ENCODE measurements around the gene MID1.

Gene MID1

GRCh38 chrX:10508891-10509290, 111.5 kb downstream of the MID1 start:
- Mint-ChIP-seq H3K4me3 (no peak overlapping the region), H3K9me3 (no peaks in the 10 kb centered on the region), H3K27me3 (no peaks in the 10 kb centered on the region), H3K4me1 (no peaks in the 10 kb centered on the region), H3K27ac (no peak overlapping the region)
- DNase-seq: no peak
- ATAC-seq: no peak

- no peaks in the 10 kb centered on the region for H3K4me1 Mint-ChIP-seq
- H3K27ac Mint-ChIP-seq: no peak overlapping the region
- ATAC-seq: no peak
- no peak overlapping the region for H3K4me3 Mint-ChIP-seq
- no peaks in the 10 kb centered on the region for H3K9me3 Mint-ChIP-seq
- H3K27me3 Mint-ChIP-seq: no peaks in the 10 kb centered on the region
- DNase-seq: no peak
These were observed 112.5 kb downstream of the MID1 start for GRCh38 chrX:10507876-10508275.

GRCh38 chrX:10507181-10507580, 113.2 kb downstream of the MID1 start:
- no peaks in the 10 kb centered on the region for H3K9me3 Mint-ChIP-seq
- no peak overlapping the region for H3K27ac Mint-ChIP-seq
- no peaks in the 10 kb centered on the region for H3K4me1 Mint-ChIP-seq

GRCh38 chrX:10506781-10507180, 113.6 kb downstream of the MID1 start:
- no peaks in the 10 kb centered on the region for H3K4me1 Mint-ChIP-seq
- H3K27me3 Mint-ChIP-seq: no peaks in the 10 kb centered on the region
- no peaks in the 10 kb centered on the region for H3K9me3 Mint-ChIP-seq
- no peak for ATAC-seq
- H3K4me3 Mint-ChIP-seq: no peak overlapping the region
- no peak overlapping the region for H3K27ac Mint-ChIP-seq
- no peak for DNase-seq

More at GRCh38 chrX:10507181-10507580, 113.2 kb downstream of the MID1 start:
- DNase-seq (no peak), ATAC-seq (no peak)
- Mint-ChIP-seq H3K27me3 (no peaks in the 10 kb centered on the region), H3K4me3 (no peak overlapping the region)

GRCh38 chrX:10505726-10506125, 114.7 kb downstream of the MID1 start:
- Mint-ChIP-seq H3K4me3 (no peak overlapping the region), H3K27me3 (no peaks in the 10 kb centered on the region), H3K4me1 (no peaks in the 10 kb centered on the region), H3K27ac (no peak overlapping the region), H3K9me3 (no peaks in the 10 kb centered on the region)
- ATAC-seq (no peak), DNase-seq (no peak)

GRCh38 chrX:10502961-10503360, 117.4 kb downstream of the MID1 start:
- DNase-seq (no peak), ATAC-seq (no peak)
- no peaks in the 10 kb centered on the region for H3K9me3 Mint-ChIP-seq
- H3K4me3 Mint-ChIP-seq: no peak overlapping the region
- no peaks in the 10 kb centered on the region for H3K27me3 Mint-ChIP-seq
- H3K27ac Mint-ChIP-seq: no peak overlapping the region
- H3K4me1 Mint-ChIP-seq: no peaks in the 10 kb centered on the region

GRCh38 chrX:10501611-10502010, 118.8 kb downstream of the MID1 start:
- Mint-ChIP-seq H3K9me3 (no peaks in the 10 kb centered on the region), H3K27ac (no peak overlapping the region), H3K4me1 (no peaks in the 10 kb centered on the region), H3K27me3 (no peaks in the 10 kb centered on the region), H3K4me3 (no peak overlapping the region)
- no peak for DNase-seq
- no peak for ATAC-seq

- DNase-seq (no peak), ATAC-seq (no peak)
- no peaks in the 10 kb centered on the region for H3K9me3 Mint-ChIP-seq
- H3K4me1 Mint-ChIP-seq: no peaks in the 10 kb centered on the region
- no peak overlapping the region for H3K4me3 Mint-ChIP-seq
- no peaks in the 10 kb centered on the region for H3K27me3 Mint-ChIP-seq
- H3K27ac Mint-ChIP-seq: no peak overlapping the region
These were observed 123.9 kb downstream of the MID1 start for GRCh38 chrX:10496345-10496965.

GRCh38 chrX:10495677-10496076, 124.7 kb downstream of the MID1 start:
- Mint-ChIP-seq H3K27me3 (no peaks in the 10 kb centered on the region), H3K9me3 (no peaks in the 10 kb centered on the region), H3K4me3 (no peak overlapping the region), H3K4me1 (no peaks in the 10 kb centered on the region), H3K27ac (no peak overlapping the region)
- DNase-seq (no peak), ATAC-seq (no peak)

- Mint-ChIP-seq H3K4me3 (no peak overlapping the region), H3K4me1 (no peaks in the 10 kb centered on the region), H3K9me3 (no peaks in the 10 kb centered on the region), H3K27ac (no peak overlapping the region), H3K27me3 (no peaks in the 10 kb centered on the region)
- no peak for DNase-seq
- no peak for ATAC-seq
These were observed 128.1 kb downstream of the MID1 start for GRCh38 chrX:10492250-10492649.

GRCh38 chrX:10486373-10486772, 134.0 kb downstream of the MID1 start:
- Mint-ChIP-seq H3K4me3 (no peak overlapping the region), H3K27me3 (no peaks in the 10 kb centered on the region), H3K27ac (no peak overlapping the region), H3K4me1 (no peaks in the 10 kb centered on the region), H3K9me3 (no peaks in the 10 kb centered on the region)
- ATAC-seq (no peak), DNase-seq (no peak)

GRCh38 chrX:10485326-10485725, 135.1 kb downstream of the MID1 start:
- ATAC-seq: no peak
- Mint-ChIP-seq H3K4me1 (no peaks in the 10 kb centered on the region), H3K27me3 (no peaks in the 10 kb centered on the region), H3K4me3 (no peak overlapping the region), H3K9me3 (no peaks in the 10 kb centered on the region), H3K27ac (no peak overlapping the region)
- DNase-seq: no peak

- ATAC-seq: no peak
- no peaks in the 10 kb centered on the region for H3K9me3 Mint-ChIP-seq
- no peak for DNase-seq
- H3K4me1 Mint-ChIP-seq: no peaks in the 10 kb centered on the region
- no peaks in the 10 kb centered on the region for H3K27me3 Mint-ChIP-seq
- H3K4me3 Mint-ChIP-seq: no peak overlapping the region
- no peak overlapping the region for H3K27ac Mint-ChIP-seq
These were observed 135.6 kb downstream of the MID1 start for GRCh38 chrX:10484683-10485247.

GRCh38 chrX:10483191-10483831, 137.1 kb downstream of the MID1 start:
- Mint-ChIP-seq H3K4me3 (no peak overlapping the region), H3K4me1 (no peaks in the 10 kb centered on the region), H3K9me3 (peaks cover 0 to 4% of the 10 kb centered on the region in 2 donors), H3K27ac (no peak overlapping the region), H3K27me3 (no peaks in the 10 kb centered on the region)
- ATAC-seq (no peak), DNase-seq (no peak)

- no peak for ATAC-seq
- no peak for DNase-seq
- Mint-ChIP-seq H3K9me3 (peaks cover 0 to 4% of the 10 kb centered on the region in 2 donors), H3K27ac (no peak overlapping the region), H3K4me1 (no peaks in the 10 kb centered on the region), H3K4me3 (no peak overlapping the region), H3K27me3 (no peaks in the 10 kb centered on the region)
These were observed 137.7 kb downstream of the MID1 start for GRCh38 chrX:10482708-10483107.

- no peak for ATAC-seq
- Mint-ChIP-seq H3K27ac (no peak overlapping the region), H3K27me3 (no peaks in the 10 kb centered on the region), H3K4me1 (no peaks in the 10 kb centered on the region), H3K9me3 (peaks cover 0 to 4% of the 10 kb centered on the region in 2 donors), H3K4me3 (no peak overlapping the region)
- no peak for DNase-seq
These were observed 138.1 kb downstream of the MID1 start for GRCh38 chrX:10482261-10482660.

- DNase-seq (no peak), ATAC-seq (no peak)
- no peak overlapping the region for H3K27ac Mint-ChIP-seq
- H3K9me3 Mint-ChIP-seq: peaks cover 0 to 4% of the 10 kb centered on the region in 2 donors
- no peak overlapping the region for H3K4me3 Mint-ChIP-seq
- no peaks in the 10 kb centered on the region for H3K4me1 Mint-ChIP-seq
- H3K27me3 Mint-ChIP-seq: no peaks in the 10 kb centered on the region
These were observed 139.5 kb downstream of the MID1 start for GRCh38 chrX:10480861-10481260.

Measured in stimulated activated naive CD8-positive, alpha-beta T cell treated with anti-CD3 and anti-CD28 coated beads, Interleukin-15, amount 100 ng/mL, for 72 hours (primary cell).